CD4-positive, alpha-beta T cell (primary cell): ENCODE results near the gene TNIP3. TPM values are rescaled to one million over a fixed set of nuclear protein-coding genes. Genes with fewer than 3 reads are reported as not detected.

Experiments
- ATAC-seq: fragments of 200-7000 bp; cut with Tn5 transposase; one replicate; pipeline ENCODE4 v1.10.0; 2022; ENCODE audit warnings: mild to moderate bottlenecking; ENCODE audit not compliant: poor library complexity
- CTCF ChIA-PET: fragments of 350-600 bp; sonication (Branson Sonifier 250); formaldehyde crosslinking; loops from one replicate; lab custom pipeline; 2021; ENCODE audit warnings: antibody characterized with exemption, inconsistent platforms; lab: Charles Lee
- POLR2A ChIA-PET: fragments of 350-600 bp; sonication (Branson Sonifier 250); formaldehyde crosslinking; loops from one replicate; lab custom pipeline; 2021; ENCODE audit warnings: antibody characterized with exemption, inconsistent platforms; lab: Charles Lee
- DNase-seq, 14 experiments: peaks; one replicate each; pipeline ENCODE4 v3.0.0-alpha.2; 2013 to 2020; ENCODE audit warnings: mixed read lengths in 2 of 14
- H3K27ac ChIP-seq, 2 donors: one replicate each; pipeline versions ENCODE4 v1.5.1 to v1.7.0; 2013; ENCODE audit warnings: low read length in 2 of 2, low read depth in 1 of 2, mild to moderate bottlenecking in 1 of 2
- H3K27me3 ChIP-seq, 2 experiments: 1 replicate in 1 of 2; 2 replicates in 1 of 2; pipeline versions ENCODE4 v1.6.1 to v1.7.0; 2013; ENCODE audit warnings: low read length in 2 of 2, control low read depth in 1 of 2, mild to moderate bottlenecking in 1 of 2, moderate library complexity in 1 of 2; ENCODE audit not compliant: insufficient read depth in 2 of 2, control insufficient read depth in 1 of 2
- H3K36me3 ChIP-seq: one replicate; pipeline ENCODE4 v1.6.1; 2013; ENCODE audit warnings: low read length, control low read depth; ENCODE audit not compliant: insufficient read depth
- H3K4me1 ChIP-seq: one replicate; pipeline ENCODE4 v1.6.1; 2013; ENCODE audit warnings: low read length, control low read depth; ENCODE audit not compliant: insufficient read depth
- H3K4me3 ChIP-seq: one replicate; pipeline ENCODE4 v1.5.1; 2013; ENCODE audit warnings: mild to moderate bottlenecking, low read length, moderate library complexity
- H3K9me3 ChIP-seq, 2 experiments: 1 replicate in 1 of 2; 2 replicates in 1 of 2; pipeline versions ENCODE4 v1.6.1 to v1.7.0; 2013; ENCODE audit warnings: low read length in 2 of 2, mild to moderate bottlenecking in 2 of 2, control low read depth in 1 of 2, moderate library complexity in 1 of 2; ENCODE audit not compliant: control insufficient read depth in 1 of 2, insufficient read depth in 1 of 2
- H3K27ac Mint-ChIP-seq: one replicate; pipeline ENCODE4 v1.8.0; 2020; ENCODE audit warnings: mixed read lengths
- H3K27me3 Mint-ChIP-seq: one replicate; pipeline ENCODE4 v1.8.0; 2021; ENCODE audit warnings: mixed read lengths
- H3K36me3 Mint-ChIP-seq: one replicate; pipeline ENCODE4 v1.8.0; 2021; ENCODE audit warnings: low read depth, mixed read lengths
- H3K4me1 Mint-ChIP-seq: one replicate; pipeline ENCODE4 v1.8.0; 2021; ENCODE audit warnings: low read depth, mixed read lengths
- H3K4me3 Mint-ChIP-seq: one replicate; pipeline ENCODE4 v1.8.0; 2020; ENCODE audit warnings: mild to moderate bottlenecking, mixed read lengths
- H3K9me3 Mint-ChIP-seq: one replicate; pipeline ENCODE4 v1.8.0; 2020; ENCODE audit warnings: mixed read lengths
- CTCF ChIP-seq: fragments of 200-600 bp; IDR thresholded peaks from one replicate; pipeline ENCODE4 v1.8.0; 2022; ENCODE audit warnings: antibody characterized with exemption, mild to moderate bottlenecking
- intact Hi-C, 2 experiments: fragments of 100-400 bp; cut with DNase I in 1 of 2; cut with micrococcal nuclease in 1 of 2; formaldehyde crosslinking; loops; one replicate each; pipeline versions ENCODE4 v1.15.1 to v1.9.0; 2023 to 2025; cut with DNase I, micrococcal nuclease
- total RNA-seq, 174 experiments: library from RNA in 2 of 174; stranded (reverse) in 2 of 174; gene quantifications; one replicate each; pipeline ENCODE4 v1.2.3 and lab custom pipeline; 2021 to 2026

The TNIP3 gene
- total RNA-seq, 2 experiments from 2014 or later = 0.39 to 0.66 TPM

- no peak overlapping the region for H3K4me3 ChIP-seq
- no peak for TF ChIP-seq CTCF
- DNase-seq (no peak), ATAC-seq (no peak)
- intact Hi-C loops = no loop called here
- no peaks in the 10 kb centered on the region for H3K9me3 ChIP-seq
- no peak overlapping the region for H3K4me3 Mint-ChIP-seq
- no peaks in the 10 kb centered on the region for H3K4me1 ChIP-seq
- H3K27ac ChIP-seq = no peak overlapping the region
- H3K27me3 ChIP-seq = no peaks in the 10 kb centered on the region
- H3K36me3 ChIP-seq = no peaks in the 10 kb centered on the region
- H3K27me3 Mint-ChIP-seq = no peaks in the 10 kb centered on the region
- CTCF ChIA-PET = no interaction called here
- H3K4me1 Mint-ChIP-seq = no peaks in the 10 kb centered on the region
- H3K36me3 Mint-ChIP-seq = no peaks in the 10 kb centered on the region
- no peak overlapping the region for H3K27ac Mint-ChIP-seq
- POLR2A ChIA-PET = no interaction called here
- no peaks in the 10 kb centered on the region for H3K9me3 Mint-ChIP-seq
Measured at GRCh38 chr4:121091941-121092340, 72.2 kb downstream of the TNIP3 start.

DNA sequence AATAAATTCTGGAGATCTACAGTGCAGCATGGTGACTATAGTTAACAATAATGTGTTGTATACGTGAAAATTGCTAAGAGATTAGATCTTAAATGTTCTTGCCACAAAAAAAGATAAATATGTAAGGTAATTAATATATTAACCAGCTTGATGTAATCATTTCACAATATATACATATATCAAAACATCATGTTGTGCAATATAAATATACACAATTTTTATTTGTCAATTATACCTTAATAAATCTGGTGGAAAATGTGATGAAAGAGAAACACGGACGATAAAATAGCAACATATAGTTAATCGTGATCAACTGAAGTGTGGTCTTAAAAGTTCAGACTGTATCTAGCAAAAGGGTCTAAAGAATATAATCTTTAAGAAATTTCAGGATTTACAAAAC lies 75.3 kb downstream of the TNIP3 start:
- no peak overlapping the region for H3K4me3 Mint-ChIP-seq
- no peaks in the 10 kb centered on the region for H3K27me3 ChIP-seq
- H3K36me3 ChIP-seq = no peaks in the 10 kb centered on the region
- no peak for TF ChIP-seq CTCF
- POLR2A ChIA-PET = no interaction called here
- intact Hi-C loops = no loop called here
- H3K27ac Mint-ChIP-seq = no peak overlapping the region
- H3K4me1 ChIP-seq = no peaks in the 10 kb centered on the region
- DNase-seq (no peak), ATAC-seq (no peak)
- CTCF ChIA-PET = no interaction called here
- no peaks in the 10 kb centered on the region for H3K4me1 Mint-ChIP-seq
- H3K9me3 Mint-ChIP-seq = no peaks in the 10 kb centered on the region
- H3K27me3 Mint-ChIP-seq = peaks cover 7% of the 10 kb centered on the region
- no peaks in the 10 kb centered on the region for H3K36me3 Mint-ChIP-seq
- no peak overlapping the region for H3K4me3 ChIP-seq
- H3K9me3 ChIP-seq = no peaks in the 10 kb centered on the region
- no peak overlapping the region for H3K27ac ChIP-seq

Other genes starting within 250 kb of the TNIP3 start
- under 1 TPM; 0.14 to 0.22 TPM for gene PRDM5, start 241.6 kb downstream of the TNIP3 start, total RNA-seq
- under 1 TPM in 1 of 2 experiments, not detected in 1; 0.25 TPM for gene NDNF, start 91.8 kb downstream of the TNIP3 start, total RNA-seq
- gene QRFPR, start 216.7 kb upstream of the TNIP3 start, total RNA-seq = not detected